GM18870 (cell line): ENCODE data around the gene MS4A12.
A peak's percentile ranks its signal among the peaks of the same experiment; 100 is the strongest.
"Not testable (repeated sequence)": the region's sequence is repeated elsewhere in the genome, so short reads cannot be mapped to it uniquely, and the experiment has no call there.

ENCODE experiments used
- ATAC-seq: cut with Tn5 transposase; IDR thresholded peaks from one replicate; pipeline ENCODE4 v1.9.1; 2021; ENCODE audit warnings: moderate library complexity; ENCODE audit not compliant: unreplicated experiment

Gene MS4A12

GRCh38 chr11:60492488-60493009 is at the start of gene MS4A12:
Gene MS4A12, plus strand, starts transcription at chr11:60492778. Its CDS starts 4,541 bp downstream, at chr11:60497319.
- ATAC-seq, result no peak

- no peak for ATAC-seq
These were observed 45.5 kb upstream of the MS4A12 start for GRCh38 chr11:60447070-60447469.

GRCh38 chr11:60447846-60448245 is 44.7 kb upstream of the MS4A12 start:
- ATAC-seq, result no peak

- not testable (repeated sequence) for ATAC-seq
These were observed 41.4 kb upstream of the MS4A12 start for GRCh38 chr11:60451185-60451584.

GRCh38 chr11:60454212-60454611 is 38.4 kb upstream of the MS4A12 start:
- no peak for ATAC-seq

GRCh38 chr11:60455531-60456042 is 37.0 kb upstream of the MS4A12 start, which contains the start of gene MS4A1:
Gene MS4A1, plus strand, starts transcription at chr11:60455847. Its CDS starts 6,528 bp downstream, at chr11:60462375.
- ATAC-seq, result peak; percentile 89

- ATAC-seq, result no peak
These were observed 35.0 kb upstream of the MS4A12 start for GRCh38 chr11:60457576-60457975.

- no peak for ATAC-seq
These were observed 33.2 kb upstream of the MS4A12 start for GRCh38 chr11:60459345-60459744.

GRCh38 chr11:60468829-60469228 is 23.7 kb upstream of the MS4A12 start:
- ATAC-seq, result no peak

- ATAC-seq, result no peak
These were observed 22.9 kb upstream of the MS4A12 start for GRCh38 chr11:60469723-60470122.

- no peak for ATAC-seq
These were observed 15.5 kb upstream of the MS4A12 start for GRCh38 chr11:60477035-60477445.

GRCh38 chr11:60482361-60482760 is 10.2 kb upstream of the MS4A12 start:
- ATAC-seq, result no peak

- ATAC-seq, result peak; percentile 94
These were observed 6.6 kb upstream of the MS4A12 start for GRCh38 chr11:60485987-60486386.

- no peak for ATAC-seq
These were observed 876 bp downstream of the MS4A12 start for GRCh38 chr11:60493454-60493853.

- no peak for ATAC-seq
These were observed 5.8 kb downstream of the MS4A12 start for GRCh38 chr11:60498399-60498798.

GRCh38 chr11:60498853-60499252 is 6.3 kb downstream of the MS4A12 start:
- no peak for ATAC-seq

GRCh38 chr11:60500276-60500910 is 7.8 kb downstream of the MS4A12 start:
- no peak for ATAC-seq

- peak; percentile 49 for ATAC-seq
These were observed 9.7 kb downstream of the MS4A12 start for GRCh38 chr11:60502221-60502775.

- ATAC-seq, result peak; percentile 36
These were observed 11.8 kb downstream of the MS4A12 start for GRCh38 chr11:60504219-60504905.

- not testable (repeated sequence) for ATAC-seq
These were observed 17.0 kb downstream of the MS4A12 start for GRCh38 chr11:60509609-60510008.

GRCh38 chr11:60510209-60510608 is 17.6 kb downstream of the MS4A12 start:
- not testable (repeated sequence) for ATAC-seq

GRCh38 chr11:60511393-60511792 is 18.8 kb downstream of the MS4A12 start:
- no peak for ATAC-seq
